Measurements from ENCODE around the gene AKAP8.

- TF ChIP-seq POLR2A (IDR thresholded peaks at IDR 0.05; ENCODE audit: low read depth, low read length) (no peak), TAF1 (IDR thresholded peaks at IDR 0.05; ENCODE audit: borderline replicate concordance, low read depth, low read length) (no peak)
These were observed 72.4 kb downstream of the AKAP8 start for GRCh38 chr19:15307169-15307568.
